Vagina (tissue), 2 donors: ENCODE measurements around the gene DSG3. TPM values are rescaled to one million over a fixed set of nuclear protein-coding genes. Genes with fewer than 3 reads are reported as not detected.

Experiments
- DNase-seq, 2 donors: peaks; one replicate each; pipeline ENCODE4 v3.0.0-alpha.2; 2017; ENCODE audit errors: extremely low spot score in 2 of 2
- H3K27ac ChIP-seq: fragments of 200-600 bp; sonication (generic); one replicate; pipeline ENCODE4 v1.5.1; 2019
- H3K27me3 ChIP-seq: fragments of 200-600 bp; sonication (generic); one replicate; pipeline ENCODE4 v1.5.1; 2019
- H3K36me3 ChIP-seq, 2 donors: fragments of 200-600 bp; sonication (generic); one replicate each; pipeline ENCODE4 v1.5.1; 2017 to 2019
- H3K4me1 ChIP-seq: fragments of 200-600 bp; sonication (generic); one replicate; pipeline ENCODE4 v1.5.1; 2019
- H3K4me3 ChIP-seq, 2 donors: fragments of 200-600 bp; sonication (generic); 1 replicate in 1 of 2; 2 replicates in 1 of 2; pipeline ENCODE4 v1.5.1; 2016 to 2019
- H3K9me3 ChIP-seq: fragments of 200-600 bp; sonication (generic); one replicate; pipeline ENCODE4 v1.5.1; 2019
- CTCF ChIP-seq, 3 experiments: fragments of 450-650 bp in 2 of 3; fragments of 200-600 bp in 1 of 3; sonication (generic) in 1 of 3; IDR thresholded peaks; one replicate each; pipeline ENCODE4 v1.5.1; 2017 to 2019; ENCODE audit warnings: antibody characterized with exemption in 3 of 3, mild to moderate bottlenecking in 2 of 3, moderate library complexity in 2 of 3
- POLR2A ChIP-seq, 2 donors: fragments of 450-650 bp; IDR thresholded peaks; one replicate each; pipeline ENCODE4 v1.6.1; 2017; ENCODE audit warnings: antibody characterized with exemption in 2 of 2, mild to moderate bottlenecking in 2 of 2, moderate library complexity in 2 of 2
- POLR2AphosphoS5 ChIP-seq, 2 donors: sonication (generic); formaldehyde crosslinking; IDR thresholded peaks; one replicate each; pipeline ENCODE4 v1.9.0; 2017; ENCODE audit warnings: antibody characterized with exemption in 2 of 2, mild to moderate bottlenecking in 2 of 2, low read depth in 1 of 2; ENCODE audit not compliant: insufficient read depth in 1 of 2
- intact Hi-C: fragments of 100-400 bp; cut with DNase I; formaldehyde crosslinking; loops from one replicate; pipeline ENCODE4 v1.15.1; 2023
- total RNA-seq: library from RNA; depleted of rRNA; stranded (reverse); fragments of >200 nt; gene quantifications from one replicate; pipeline ENCODE4 v1.2.3, GENCODE V29; 2016

Gene DSG3
- total RNA-seq, 1 donor from 2014 or later: 192 TPM

GRCh38 chr18:31489311-31489710 is 41.8 kb downstream of the DSG3 start:
- no peaks in the 10 kb centered on the region for H3K9me3 ChIP-seq
- DNase-seq: no peak
- intact Hi-C loops: no loop called here
- no peak for TF ChIP-seq POLR2AphosphoS5 (IDR thresholded peaks at IDR 0.05; ENCODE audit: insufficient read depth in 1 of 2, low read depth in 1 of 2)
- TF ChIP-seq CTCF (IDR thresholded peaks at IDR 0.05): no peak
- no peak for TF ChIP-seq POLR2A (IDR thresholded peaks at IDR 0.05)
- H3K4me3 ChIP-seq: no peak overlapping the region
- no peaks in the 10 kb centered on the region for H3K27me3 ChIP-seq
- H3K4me1 ChIP-seq: peaks cover 5% of the 10 kb centered on the region
- no peaks in the 10 kb centered on the region for H3K36me3 ChIP-seq
- no peak overlapping the region for H3K27ac ChIP-seq

- Histone ChIP-seq H3K9me3 (no peaks in the 10 kb centered on the region), H3K27me3 (no peaks in the 10 kb centered on the region), H3K4me3 (no peak overlapping the region), H3K36me3 (no peaks in the 10 kb centered on the region), H3K4me1 (peaks cover 5% of the 10 kb centered on the region), H3K27ac (peak overlapping the region; percentile 47)
- intact Hi-C loops: no loop called here
- TF ChIP-seq CTCF (IDR thresholded peaks at IDR 0.05) (no peak), POLR2AphosphoS5 (IDR thresholded peaks at IDR 0.05; ENCODE audit: insufficient read depth in 1 of 2, low read depth in 1 of 2) (peak in 1 of 2 donors; percentile 56)
- DNase-seq: no peak
Observed at GRCh38 chr18:31490387-31490786, 42.8 kb downstream of the DSG3 start.

GRCh38 chr18:31490833-31491232 is 43.3 kb downstream of the DSG3 start:
- Histone ChIP-seq H3K4me3 (no peak overlapping the region), H3K27me3 (no peaks in the 10 kb centered on the region), H3K27ac (no peak overlapping the region), H3K9me3 (no peaks in the 10 kb centered on the region), H3K36me3 (no peaks in the 10 kb centered on the region), H3K4me1 (peaks cover 5% of the 10 kb centered on the region)
- intact Hi-C loops: no loop called here
- no peak for DNase-seq
- TF ChIP-seq POLR2A (IDR thresholded peaks at IDR 0.05) (no peak), POLR2AphosphoS5 (IDR thresholded peaks at IDR 0.05; ENCODE audit: insufficient read depth in 1 of 2, low read depth in 1 of 2) (no peak), CTCF (IDR thresholded peaks at IDR 0.05) (no peak)

- no peak for DNase-seq
- H3K4me3 ChIP-seq: no peak overlapping the region
- H3K9me3 ChIP-seq: no peaks in the 10 kb centered on the region
- no peak overlapping the region for H3K27ac ChIP-seq
- H3K27me3 ChIP-seq: no peaks in the 10 kb centered on the region
- H3K4me1 ChIP-seq: peaks cover 5% of the 10 kb centered on the region
- no peaks in the 10 kb centered on the region for H3K36me3 ChIP-seq
- TF ChIP-seq POLR2A (IDR thresholded peaks at IDR 0.05) (no peak), CTCF (IDR thresholded peaks at IDR 0.05) (no peak), POLR2AphosphoS5 (IDR thresholded peaks at IDR 0.05; ENCODE audit: insufficient read depth in 1 of 2, low read depth in 1 of 2) (no peak)
- intact Hi-C loops: no loop called here
Observed at GRCh38 chr18:31491586-31491985, 44.0 kb downstream of the DSG3 start.

- peaks cover 5% of the 10 kb centered on the region for H3K4me1 ChIP-seq
- no peaks in the 10 kb centered on the region for H3K27me3 ChIP-seq
- no peaks in the 10 kb centered on the region for H3K36me3 ChIP-seq
- no peak for TF ChIP-seq CTCF (IDR thresholded peaks at IDR 0.05)
- TF ChIP-seq POLR2AphosphoS5 (IDR thresholded peaks at IDR 0.05; ENCODE audit: insufficient read depth in 1 of 2, low read depth in 1 of 2): no peak
- TF ChIP-seq POLR2A (IDR thresholded peaks at IDR 0.05): no peak
- no peak overlapping the region for H3K27ac ChIP-seq
- H3K9me3 ChIP-seq: no peaks in the 10 kb centered on the region
- intact Hi-C loops: no loop called here
- no peak overlapping the region for H3K4me3 ChIP-seq
- DNase-seq: no peak
Observed at GRCh38 chr18:31492671-31493070, 45.1 kb downstream of the DSG3 start.
